Adrenal gland (tissue), 5 donors: Measurements from ENCODE around the gene MRGPRE.

Experiments used
- CTCF ChIP-seq, 6 experiments: fragments of 450-650 bp in 4 of 6; fragments of 200-600 bp in 2 of 6; sonication (generic) in 1 of 6; IDR thresholded peaks; 1 replicate in 5 of 6; 2 replicates in 1 of 6; pipeline versions ENCODE4 v1.5.1 to v1.8.0; 2016 to 2021; ENCODE audit warnings: antibody characterized with exemption in 6 of 6, mild to moderate bottlenecking in 2 of 6, moderate library complexity in 1 of 6
- POLR2A ChIP-seq, 2 donors: fragments of 450-650 bp; IDR thresholded peaks; one replicate each; pipeline ENCODE4 v1.6.1; 2017; ENCODE audit warnings: antibody characterized with exemption in 2 of 2, mild to moderate bottlenecking in 2 of 2, moderate library complexity in 1 of 2
- donor health status: DM: no; HTN: no; CAD: no.

- TF ChIP-seq CTCF (IDR thresholded peaks at IDR 0.05) (no peak), POLR2A (IDR thresholded peaks at IDR 0.05) (no peak)
These were observed 34.2 kb downstream of the MRGPRE start for GRCh38 chr11:3197878-3198528.
